Lung (tissue), 12 donors: Measurements from ENCODE around the gene PACRG. TPM values are rescaled to one million over a fixed set of nuclear protein-coding genes. Genes with fewer than 3 reads are reported as not detected.

Source experiments
- ATAC-seq: fragments of 200-7000 bp; cut with Tn5 transposase; one replicate; pipeline ENCODE4 v1.9.1; 2020; ENCODE audit warnings: moderate number of reproducible peaks; ENCODE audit not compliant: insufficient read depth, low FRiP score
- DNase-seq, 3 donors: peaks; one replicate each; pipeline ENCODE4 v3.0.0-alpha.2; 2013 to 2017
- H3K27ac ChIP-seq, 2 donors: one replicate each; pipeline ENCODE4 v1.5.1; 2013; ENCODE audit warnings: mild to moderate bottlenecking in 2 of 2, moderate library complexity in 2 of 2, control low read depth in 1 of 2, inconsistent platforms in 1 of 2, low read depth in 1 of 2, low read length in 1 of 2
- H3K27me3 ChIP-seq, 3 donors: one replicate each; pipeline ENCODE4 v1.5.1; 2013; ENCODE audit warnings: low read length in 2 of 3; ENCODE audit not compliant: control insufficient read depth in 3 of 3, insufficient read depth in 3 of 3
- H3K36me3 ChIP-seq, 4 donors: one replicate each; pipeline ENCODE4 v1.5.1; 2013; ENCODE audit warnings: low read length in 4 of 4, mild to moderate bottlenecking in 1 of 4, moderate library complexity in 1 of 4; ENCODE audit not compliant: control insufficient read depth in 4 of 4, insufficient read depth in 4 of 4
- H3K4me1 ChIP-seq, 5 donors: one replicate each; pipeline ENCODE4 v1.5.1; 2013; ENCODE audit warnings: low read length in 5 of 5, mild to moderate bottlenecking in 2 of 5, moderate library complexity in 1 of 5; ENCODE audit not compliant: control insufficient read depth in 5 of 5, insufficient read depth in 5 of 5
- H3K4me3 ChIP-seq: one replicate; pipeline ENCODE4 v1.5.1; 2013; ENCODE audit warnings: mild to moderate bottlenecking, control low read depth, moderate library complexity
- H3K9ac ChIP-seq, 2 donors: one replicate each; pipeline ENCODE4 v1.5.1; 2013; ENCODE audit warnings: low read length in 2 of 2, control low read depth in 1 of 2; ENCODE audit not compliant: insufficient read depth in 1 of 2
- H3K9me3 ChIP-seq, 4 donors: one replicate each; pipeline ENCODE4 v1.5.1; 2013; ENCODE audit warnings: low read length in 3 of 4, mild to moderate bottlenecking in 1 of 4, moderate library complexity in 1 of 4; ENCODE audit not compliant: control insufficient read depth in 4 of 4, insufficient read depth in 3 of 4
- CTCF ChIP-seq: IDR thresholded peaks from 2 replicates; pipeline ENCODE4 v1.5.1; 2012; ENCODE audit warnings: mild to moderate bottlenecking; ENCODE audit errors: control extremely low read depth, extremely low read depth
- WGBS, 2 donors: extraction: QIAGEN DNeasy Blood & Tissue Kit; methylation state at CpG; one replicate each; pipeline ENCODE4 v1.1.7; 2013; 5-methylcytosine and 5-hydroxymethylcytosine counted together
- polyA plus RNA-seq, 2 donors: library from polyadenylated mRNA; stranded (reverse); fragments of 200-250 nt; gene quantifications; one replicate each; pipeline ENCODE4 v1.2.1, GENCODE V29; 2013
- total RNA-seq, 2 donors: library from RNA; depleted of rRNA in 1 of 2; stranded (reverse); fragments of >200 nt in 1 of 2; gene quantifications; one replicate each; pipeline ENCODE4 v1.2.1, GENCODE V29; 2014 to 2021
- donor health status: control.
- donor health status: control.
- donor health status: Bipolar disorder and iron deficiency.
- donor health status: healthy.
- donor health status: DM: yes; HTN: yes; CAD: no.

PACRG gene
- total and polyA plus RNA-seq, 4 donors = 3.8 to 26.6 (median 7.4) TPM

GRCh38 chr6:162751211-162751859 lies 23.6 kb downstream of the PACRG start:
- Histone ChIP-seq H3K27ac (no peak overlapping the region), H3K9me3 (no peaks in the 10 kb centered on the region), H3K9ac (no peak overlapping the region), H3K36me3 (no peaks in the 10 kb centered on the region), H3K27me3 (no peaks in the 10 kb centered on the region), H3K4me1 (no peaks in the 10 kb centered on the region), H3K4me3 (no peak overlapping the region)
- no peak for DNase-seq
- no peak for TF ChIP-seq CTCF
- no peak for ATAC-seq

DNA sequence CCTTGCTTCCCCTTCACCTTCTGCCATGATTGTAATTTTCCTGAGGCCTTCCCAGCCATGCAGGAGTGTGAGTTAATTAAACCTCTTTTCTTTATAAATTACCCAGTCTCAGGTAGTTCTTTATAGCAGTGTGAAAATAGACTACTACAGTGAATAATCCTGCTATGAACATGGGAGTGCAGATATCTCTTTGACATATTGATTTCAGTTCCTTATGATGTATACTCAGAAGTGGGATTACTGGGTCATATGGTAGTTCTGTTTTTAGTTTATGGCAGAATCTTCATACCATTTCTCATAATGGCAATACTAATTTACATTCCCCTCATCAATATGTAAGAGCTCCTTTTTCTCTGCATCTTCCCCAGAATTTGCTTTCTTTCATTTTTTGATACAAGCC lies 26.0 kb downstream of the PACRG start:
- H3K27me3 ChIP-seq = no peaks in the 10 kb centered on the region
- no peaks in the 10 kb centered on the region for H3K36me3 ChIP-seq
- ATAC-seq (no peak), DNase-seq (no peak)
- H3K4me1 ChIP-seq = no peaks in the 10 kb centered on the region
- no peak overlapping the region for H3K27ac ChIP-seq
- no peak overlapping the region for H3K9ac ChIP-seq
- no peak overlapping the region for H3K4me3 ChIP-seq
- no peaks in the 10 kb centered on the region for H3K9me3 ChIP-seq
- no peak for TF ChIP-seq CTCF

DNA sequence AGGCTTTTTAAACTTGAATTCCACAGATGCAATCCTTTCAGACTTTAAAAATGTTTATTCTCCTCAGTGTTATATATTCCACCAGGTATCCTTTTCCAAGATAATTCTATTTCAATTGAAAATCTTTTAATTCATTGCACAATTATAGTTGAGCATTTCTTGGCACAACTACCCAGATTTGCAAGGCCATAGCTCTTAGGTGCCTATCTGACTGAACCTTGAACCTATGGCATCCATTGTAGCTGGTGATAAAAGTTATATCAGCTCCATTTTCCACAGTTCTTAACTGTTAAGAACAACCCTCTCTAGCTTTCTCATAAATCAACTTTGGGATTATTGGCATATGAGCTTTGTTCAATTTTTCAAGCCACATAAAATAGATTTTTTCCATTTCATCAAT lies 42.4 kb downstream of the PACRG start:
- no peak for DNase-seq
- no peaks in the 10 kb centered on the region for H3K27me3 ChIP-seq
- H3K4me3 ChIP-seq = no peak overlapping the region
- no peaks in the 10 kb centered on the region for H3K9me3 ChIP-seq
- H3K27ac ChIP-seq = no peak overlapping the region
- no peak for ATAC-seq
- H3K36me3 ChIP-seq = no peaks in the 10 kb centered on the region
- H3K9ac ChIP-seq = no peak overlapping the region
- H3K4me1 ChIP-seq = no peaks in the 10 kb centered on the region
- TF ChIP-seq CTCF = no peak

DNA sequence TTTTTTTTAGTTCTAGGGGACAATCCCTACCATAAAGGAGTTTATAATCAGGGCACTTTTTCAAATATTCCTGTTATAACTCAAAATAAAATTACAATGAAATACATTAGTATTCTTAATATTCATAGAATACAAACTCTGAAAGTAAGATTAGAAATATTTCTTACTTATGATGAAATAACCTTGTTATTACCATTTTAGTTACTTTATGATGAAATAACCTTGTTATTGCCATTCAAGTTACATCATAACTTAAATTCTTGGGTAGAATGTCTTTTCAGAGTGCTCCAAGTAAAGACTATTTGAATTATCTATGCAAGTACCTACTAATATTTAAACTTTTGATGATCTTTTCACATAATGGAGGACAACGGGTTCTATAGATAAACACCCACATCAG lies 43.2 kb downstream of the PACRG start:
- DNase-seq = no peak
- TF ChIP-seq CTCF = no peak

More for the DNA sequence above, 43.2 kb downstream of the PACRG start:
- no peaks in the 10 kb centered on the region for H3K27me3 ChIP-seq
- WGBS, 2 donors = 88 to 89% methylated on average over 1 of the region's 1 CpG
- no peaks in the 10 kb centered on the region for H3K36me3 ChIP-seq
- no peaks in the 10 kb centered on the region for H3K9me3 ChIP-seq
- H3K4me1 ChIP-seq = no peaks in the 10 kb centered on the region
- H3K27ac ChIP-seq = no peak overlapping the region
- H3K9ac ChIP-seq = no peak overlapping the region
- H3K4me3 ChIP-seq = no peak overlapping the region
- no peak for ATAC-seq
